ENCODE measurements around the gene DCC. TPM values are rescaled to one million over a fixed set of nuclear protein-coding genes. Genes with fewer than 3 reads are reported as not detected.
A peak's percentile ranks its signal among the peaks of the same experiment; 100 is the strongest.

The DCC gene
- total and polyA plus RNA-seq, 2 experiments from 2014 or later = 0.53 to 0.73 TPM

DNA sequence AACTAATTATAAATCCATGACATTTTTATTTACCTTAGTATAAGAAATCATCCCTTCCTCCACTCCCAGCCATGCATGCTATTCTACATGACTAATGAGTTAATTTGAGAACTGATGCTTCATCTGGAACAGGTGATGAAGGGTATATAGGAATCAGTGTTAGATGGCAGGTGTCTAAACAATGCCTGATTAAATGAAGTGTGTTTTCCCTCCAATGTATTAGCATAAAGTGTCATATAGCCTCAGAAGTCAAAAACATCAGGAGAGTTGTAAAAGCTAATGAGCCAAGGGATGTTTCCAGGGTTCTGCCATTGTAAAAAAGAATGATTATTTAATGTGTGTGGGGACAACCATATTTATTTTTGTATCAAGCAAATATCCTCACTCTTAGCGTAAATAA, 913.8 kb downstream of the DCC start:
- Histone ChIP-seq H2AFZ (no peak overlapping the region), H3K27me3 (ENCODE audit: insufficient read depth) (no peaks in the 10 kb centered on the region), H3K9me2 (ENCODE audit: insufficient read depth) (no peaks in the 10 kb centered on the region), H3K4me1 (ENCODE audit: insufficient read depth) (peaks cover 17% of the 10 kb centered on the region), H3K4me3 (peak overlapping the region; percentile 4; the same call in 1 of the 2 replicates), H3K4me2 (peak overlapping the region; percentile 36; the same call in 1 of the 2 replicates), H3K79me2 (replicated peaks; ENCODE audit: insufficient read depth) (no peaks in the 10 kb centered on the region), H3K36me3 (ENCODE audit: insufficient read depth) (no peaks in the 10 kb centered on the region), H4K20me1 (replicated peaks; ENCODE audit: insufficient read depth) (no peaks in the 10 kb centered on the region), H3K27ac (ENCODE audit: low read depth) (peak overlapping the region; percentile 23; the same call in 1 of the 2 replicates), H3F3A (replicated peaks; ENCODE audit: low read depth) (no peaks in the 10 kb centered on the region)
- ATAC-seq (no peak), DNase-seq (ENCODE audit: low spot score) (peak; percentile 2)
- H3K4me3 Mint-ChIP-seq = no peak overlapping the region
- peak overlapping the region; percentile 44; the same call in 1 of the 2 replicates for H3K27ac Mint-ChIP-seq
- TF ChIP-seq POLR2AphosphoS5 (IDR thresholded peaks at IDR 0.05; ENCODE audit: low read depth) (no peak), ZNF331 (CRISPR knock-in tag; IDR thresholded peaks at IDR 0.05; ENCODE audit: low read depth) (no peak), ZNF114 (CRISPR knock-in tag; IDR thresholded peaks at IDR 0.05) (no peak), NANOG (IDR thresholded peaks at IDR 0.05; ENCODE audit: borderline replicate concordance) (no peak), STAT1 (IDR thresholded peaks at IDR 0.05; ENCODE audit: unreplicated experiment) (no peak), EZH2 (IDR thresholded peaks at IDR 0.05; ENCODE audit: low read depth, unreplicated experiment) (no peak), JUNB (IDR thresholded peaks at IDR 0.05; ENCODE audit: unreplicated experiment) (no peak), CREB1 (CRISPR knock-in tag; IDR thresholded peaks at IDR 0.05; ENCODE audit: low read depth) (no peak), EZH2phosphoT487 (IDR thresholded peaks at IDR 0.05; ENCODE audit: unreplicated experiment) (no peak)
- TF ChIP-seq, protein P1, sequence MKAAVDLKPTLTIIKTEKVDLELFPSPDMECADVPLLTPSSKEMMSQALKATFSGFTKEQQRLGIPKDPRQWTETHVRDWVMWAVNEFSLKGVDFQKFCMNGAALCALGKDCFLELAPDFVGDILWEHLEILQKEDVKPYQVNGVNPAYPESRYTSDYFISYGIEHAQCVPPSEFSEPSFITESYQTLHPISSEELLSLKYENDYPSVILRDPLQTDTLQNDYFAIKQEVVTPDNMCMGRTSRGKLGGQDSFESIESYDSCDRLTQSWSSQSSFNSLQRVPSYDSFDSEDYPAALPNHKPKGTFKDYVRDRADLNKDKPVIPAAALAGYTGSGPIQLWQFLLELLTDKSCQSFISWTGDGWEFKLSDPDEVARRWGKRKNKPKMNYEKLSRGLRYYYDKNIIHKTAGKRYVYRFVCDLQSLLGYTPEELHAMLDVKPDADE (IDR thresholded peaks at IDR 0.05) = no peak
- TF ChIP-seq, protein P2, sequence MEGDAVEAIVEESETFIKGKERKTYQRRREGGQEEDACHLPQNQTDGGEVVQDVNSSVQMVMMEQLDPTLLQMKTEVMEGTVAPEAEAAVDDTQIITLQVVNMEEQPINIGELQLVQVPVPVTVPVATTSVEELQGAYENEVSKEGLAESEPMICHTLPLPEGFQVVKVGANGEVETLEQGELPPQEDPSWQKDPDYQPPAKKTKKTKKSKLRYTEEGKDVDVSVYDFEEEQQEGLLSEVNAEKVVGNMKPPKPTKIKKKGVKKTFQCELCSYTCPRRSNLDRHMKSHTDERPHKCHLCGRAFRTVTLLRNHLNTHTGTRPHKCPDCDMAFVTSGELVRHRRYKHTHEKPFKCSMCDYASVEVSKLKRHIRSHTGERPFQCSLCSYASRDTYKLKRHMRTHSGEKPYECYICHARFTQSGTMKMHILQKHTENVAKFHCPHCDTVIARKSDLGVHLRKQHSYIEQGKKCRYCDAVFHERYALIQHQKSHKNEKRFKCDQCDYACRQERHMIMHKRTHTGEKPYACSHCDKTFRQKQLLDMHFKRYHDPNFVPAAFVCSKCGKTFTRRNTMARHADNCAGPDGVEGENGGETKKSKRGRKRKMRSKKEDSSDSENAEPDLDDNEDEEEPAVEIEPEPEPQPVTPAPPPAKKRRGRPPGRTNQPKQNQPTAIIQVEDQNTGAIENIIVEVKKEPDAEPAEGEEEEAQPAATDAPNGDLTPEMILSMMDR (conservative IDR thresholded peaks at IDR 0.05; ENCODE audit: low read depth in 2 of 2) = no peak
- no peaks in the 10 kb centered on the region for H3K27me3 Mint-ChIP-seq (ENCODE audit: insufficient read depth, low read depth, poor library complexity)
- H3K36me3 Mint-ChIP-seq (ENCODE audit: low read depth) = peaks cover 11% of the 10 kb centered on the region; the same call in 2 of the 3 replicates
- H3K4me1 Mint-ChIP-seq = peaks cover 14% of the 10 kb centered on the region
- peaks cover 10% of the 10 kb centered on the region; the same call in 2 of the 3 replicates for H3K9me3 Mint-ChIP-seq

DNA sequence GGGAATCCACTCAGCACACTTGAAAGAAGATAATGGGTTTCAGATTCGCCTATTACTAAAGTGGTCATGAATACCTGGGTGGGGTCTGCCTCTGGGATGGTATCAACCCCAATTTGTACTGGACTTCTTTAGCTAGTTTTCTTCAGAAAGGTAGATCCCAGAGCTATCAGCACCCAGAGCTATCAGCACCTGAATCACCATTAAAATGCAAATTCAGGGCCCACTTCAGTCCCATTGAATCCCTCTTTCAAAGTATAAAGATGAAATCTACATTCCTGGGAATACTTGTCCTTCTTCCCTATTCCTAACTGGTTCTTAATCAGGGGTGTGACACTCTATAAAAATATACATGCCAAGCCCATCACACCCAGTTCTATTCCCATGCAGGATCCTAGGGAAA, 914.3 kb downstream of the DCC start:
- ATAC-seq (peak; percentile 83), DNase-seq (ENCODE audit: low spot score) (peak; percentile 32)
- H2AFZ ChIP-seq = no peak overlapping the region
- H3K27me3 ChIP-seq (ENCODE audit: insufficient read depth) = no peaks in the 10 kb centered on the region
- no peaks in the 10 kb centered on the region for H3K79me2 ChIP-seq (replicated peaks; ENCODE audit: insufficient read depth)
- no peaks in the 10 kb centered on the region for H3F3A ChIP-seq (replicated peaks; ENCODE audit: low read depth)
- H3K27ac ChIP-seq (ENCODE audit: low read depth) = peak overlapping the region; percentile 23; the same call in 1 of the 2 replicates
- no peaks in the 10 kb centered on the region for H4K20me1 ChIP-seq (replicated peaks; ENCODE audit: insufficient read depth)
- TF ChIP-seq, protein P3, sequence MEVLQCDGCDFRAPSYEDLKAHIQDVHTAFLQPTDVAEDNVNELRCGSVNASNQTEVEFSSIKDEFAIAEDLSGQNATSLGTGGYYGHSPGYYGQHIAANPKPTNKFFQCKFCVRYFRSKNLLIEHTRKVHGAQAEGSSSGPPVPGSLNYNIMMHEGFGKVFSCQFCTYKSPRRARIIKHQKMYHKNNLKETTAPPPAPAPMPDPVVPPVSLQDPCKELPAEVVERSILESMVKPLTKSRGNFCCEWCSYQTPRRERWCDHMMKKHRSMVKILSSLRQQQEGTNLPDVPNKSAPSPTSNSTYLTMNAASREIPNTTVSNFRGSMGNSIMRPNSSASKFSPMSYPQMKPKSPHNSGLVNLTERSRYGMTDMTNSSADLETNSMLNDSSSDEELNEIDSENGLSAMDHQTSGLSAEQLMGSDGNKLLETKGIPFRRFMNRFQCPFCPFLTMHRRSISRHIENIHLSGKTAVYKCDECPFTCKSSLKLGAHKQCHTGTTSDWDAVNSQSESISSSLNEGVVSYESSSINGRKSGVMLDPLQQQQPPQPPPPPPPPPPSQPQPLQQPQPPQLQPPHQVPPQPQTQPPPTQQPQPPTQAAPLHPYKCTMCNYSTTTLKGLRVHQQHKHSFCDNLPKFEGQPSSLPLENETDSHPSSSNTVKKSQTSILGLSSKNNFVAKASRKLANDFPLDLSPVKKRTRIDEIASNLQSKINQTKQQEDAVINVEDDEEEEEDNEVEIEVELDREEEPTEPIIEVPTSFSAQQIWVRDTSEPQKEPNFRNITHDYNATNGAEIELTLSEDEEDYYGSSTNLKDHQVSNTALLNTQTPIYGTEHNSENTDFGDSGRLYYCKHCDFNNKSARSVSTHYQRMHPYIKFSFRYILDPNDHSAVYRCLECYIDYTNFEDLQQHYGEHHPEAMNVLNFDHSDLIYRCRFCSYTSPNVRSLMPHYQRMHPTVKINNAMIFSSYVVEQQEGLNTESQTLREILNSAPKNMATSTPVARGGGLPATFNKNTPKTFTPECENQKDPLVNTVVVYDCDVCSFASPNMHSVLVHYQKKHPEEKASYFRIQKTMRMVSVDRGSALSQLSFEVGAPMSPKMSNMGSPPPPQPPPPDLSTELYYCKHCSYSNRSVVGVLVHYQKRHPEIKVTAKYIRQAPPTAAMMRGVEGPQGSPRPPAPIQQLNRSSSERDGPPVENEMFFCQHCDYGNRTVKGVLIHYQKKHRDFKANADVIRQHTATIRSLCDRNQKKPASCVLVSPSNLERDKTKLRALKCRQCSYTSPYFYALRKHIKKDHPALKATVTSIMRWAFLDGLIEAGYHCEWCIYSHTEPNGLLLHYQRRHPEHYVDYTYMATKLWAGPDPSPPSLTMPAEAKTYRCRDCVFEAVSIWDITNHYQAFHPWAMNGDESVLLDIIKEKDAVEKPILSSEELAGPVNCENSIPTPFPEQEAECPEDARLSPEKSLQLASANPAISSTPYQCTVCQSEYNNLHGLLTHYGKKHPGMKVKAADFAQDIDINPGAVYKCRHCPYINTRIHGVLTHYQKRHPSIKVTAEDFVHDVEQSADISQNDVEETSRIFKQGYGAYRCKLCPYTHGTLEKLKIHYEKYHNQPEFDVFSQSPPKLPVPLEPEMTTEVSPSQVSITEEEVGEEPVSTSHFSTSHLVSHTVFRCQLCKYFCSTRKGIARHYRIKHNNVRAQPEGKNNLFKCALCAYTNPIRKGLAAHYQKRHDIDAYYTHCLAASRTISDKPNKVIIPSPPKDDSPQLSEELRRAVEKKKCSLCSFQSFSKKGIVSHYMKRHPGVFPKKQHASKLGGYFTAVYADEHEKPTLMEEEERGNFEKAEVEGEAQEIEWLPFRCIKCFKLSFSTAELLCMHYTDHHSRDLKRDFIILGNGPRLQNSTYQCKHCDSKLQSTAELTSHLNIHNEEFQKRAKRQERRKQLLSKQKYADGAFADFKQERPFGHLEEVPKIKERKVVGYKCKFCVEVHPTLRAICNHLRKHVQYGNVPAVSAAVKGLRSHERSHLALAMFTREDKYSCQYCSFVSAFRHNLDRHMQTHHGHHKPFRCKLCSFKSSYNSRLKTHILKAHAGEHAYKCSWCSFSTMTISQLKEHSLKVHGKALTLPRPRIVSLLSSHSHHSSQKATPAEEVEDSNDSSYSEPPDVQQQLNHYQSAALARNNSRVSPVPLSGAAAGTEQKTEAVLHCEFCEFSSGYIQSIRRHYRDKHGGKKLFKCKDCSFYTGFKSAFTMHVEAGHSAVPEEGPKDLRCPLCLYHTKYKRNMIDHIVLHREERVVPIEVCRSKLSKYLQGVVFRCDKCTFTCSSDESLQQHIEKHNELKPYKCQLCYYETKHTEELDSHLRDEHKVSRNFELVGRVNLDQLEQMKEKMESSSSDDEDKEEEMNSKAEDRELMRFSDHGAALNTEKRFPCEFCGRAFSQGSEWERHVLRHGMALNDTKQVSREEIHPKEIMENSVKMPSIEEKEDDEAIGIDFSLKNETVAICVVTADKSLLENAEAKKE (CRISPR knock-in tag; IDR thresholded peaks at IDR 0.05) = 0 out of 2 replicates have a peak, but pooled peaks have one; percentile 28
- TF ChIP-seq CREB1 (CRISPR knock-in tag; IDR thresholded peaks at IDR 0.05; ENCODE audit: low read depth) = no peak
- TF ChIP-seq NANOG (IDR thresholded peaks at IDR 0.05; ENCODE audit: borderline replicate concordance) = peak; percentile 29; the same call in 1 of the 2 replicates
- TF ChIP-seq EZH2 (IDR thresholded peaks at IDR 0.05; ENCODE audit: low read depth, unreplicated experiment) = no peak
- no peak for TF ChIP-seq EZH2phosphoT487 (IDR thresholded peaks at IDR 0.05; ENCODE audit: unreplicated experiment)
- Mint-ChIP-seq H3K4me1 (peaks cover 14% of the 10 kb centered on the region), H3K9me3 (peaks cover 12% of the 10 kb centered on the region; the same call in 2 of the 3 replicates), H3K27me3 (ENCODE audit: insufficient read depth, low read depth, poor library complexity) (no peaks in the 10 kb centered on the region), H3K4me3 (no peak overlapping the region), H3K36me3 (ENCODE audit: low read depth) (peaks cover 11% of the 10 kb centered on the region; the same call in 2 of the 3 replicates), H3K27ac (peak overlapping the region; percentile 44; the same call in 1 of the 2 replicates)
- H3K4me2 ChIP-seq = peak overlapping the region; percentile 36; the same call in 1 of the 2 replicates
- H3K9me2 ChIP-seq (ENCODE audit: insufficient read depth) = no peaks in the 10 kb centered on the region
- H3K36me3 ChIP-seq (ENCODE audit: insufficient read depth) = no peaks in the 10 kb centered on the region
- peaks cover 17% of the 10 kb centered on the region for H3K4me1 ChIP-seq (ENCODE audit: insufficient read depth)
- peak overlapping the region; percentile 4; the same call in 1 of the 2 replicates for H3K4me3 ChIP-seq

Measured in GM23338 (cell line).